ENCODE results near the gene CAMSAP1. TPM values are rescaled to one million over a fixed set of nuclear protein-coding genes. Genes with fewer than 3 reads are reported as not detected.

CAMSAP1 gene
- total and polyA plus RNA-seq, 2 donors from 2014 or later = 3.3 to 38.6 TPM

DNA sequence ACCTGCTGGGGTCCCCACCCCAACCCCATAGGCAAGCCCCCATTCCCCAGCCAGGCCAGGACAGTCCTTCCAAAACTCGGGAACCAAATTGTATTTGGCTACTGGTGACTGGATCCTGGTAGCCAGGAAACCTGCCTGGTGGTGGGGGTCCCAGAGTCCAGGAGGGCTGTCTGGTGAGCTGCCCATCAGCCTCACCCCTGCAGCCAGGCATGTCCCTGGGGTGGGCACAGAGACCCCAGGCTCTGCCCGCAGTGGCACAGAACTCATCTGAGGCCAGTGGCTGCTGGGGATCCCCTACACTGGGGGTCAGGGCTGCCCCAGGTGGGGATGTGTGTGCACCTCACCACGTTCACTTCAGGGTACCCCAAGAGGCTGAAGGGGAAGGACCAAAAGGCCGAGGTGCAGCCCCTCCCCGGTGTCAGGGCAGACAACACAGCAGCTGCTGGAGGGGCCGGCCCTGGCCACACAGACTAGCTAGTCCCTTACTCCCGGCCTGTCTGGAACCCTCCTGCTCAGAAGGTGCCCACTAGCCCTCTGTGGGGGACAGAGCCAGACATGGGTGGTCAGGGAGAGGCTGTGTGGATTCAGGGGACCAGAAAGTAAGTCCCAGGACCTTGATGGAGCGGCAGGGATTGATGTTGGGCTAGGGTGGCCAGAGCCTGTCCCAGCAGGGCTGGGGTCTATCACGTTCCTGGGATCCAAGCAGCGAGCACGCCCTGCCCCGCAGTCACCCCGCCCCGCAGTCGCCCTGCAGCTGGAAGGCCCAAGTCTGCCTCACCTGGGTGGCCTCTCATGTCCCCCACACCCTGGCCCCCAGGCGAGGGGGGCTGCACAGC, 113.9 kb downstream of the CAMSAP1 start:
- Histone ChIP-seq H3K9ac (ENCODE audit: low read length in 3 of 3) (no peak overlapping the region), H3K4me3 (ENCODE audit: low read length in 3 of 3) (no peak overlapping the region), H3K27ac (ENCODE audit: low read depth in 2 of 2, low read length in 2 of 2) (no peak overlapping the region), H3K36me3 (ENCODE audit: control insufficient read depth in 2 of 3, insufficient read depth in 3 of 3, low read length in 3 of 3) (no peaks in the 10 kb centered on the region), H3K27me3 (ENCODE audit: control insufficient read depth, insufficient read depth, low read length) (no peaks in the 10 kb centered on the region), H3K9me3 (ENCODE audit: control insufficient read depth in 2 of 3, insufficient read depth in 1 of 3, low read length in 3 of 3) (no peaks in the 10 kb centered on the region), H3K4me1 (ENCODE audit: control insufficient read depth in 2 of 3, insufficient read depth in 2 of 3, low read depth in 1 of 3, low read length in 3 of 3) (no peaks in the 10 kb centered on the region)
- intact Hi-C loops (cut with DNase I) = no loop called here
- FAIRE-seq (no peak), DNase-seq (no peak)
- TF ChIP-seq, protein P1, sequence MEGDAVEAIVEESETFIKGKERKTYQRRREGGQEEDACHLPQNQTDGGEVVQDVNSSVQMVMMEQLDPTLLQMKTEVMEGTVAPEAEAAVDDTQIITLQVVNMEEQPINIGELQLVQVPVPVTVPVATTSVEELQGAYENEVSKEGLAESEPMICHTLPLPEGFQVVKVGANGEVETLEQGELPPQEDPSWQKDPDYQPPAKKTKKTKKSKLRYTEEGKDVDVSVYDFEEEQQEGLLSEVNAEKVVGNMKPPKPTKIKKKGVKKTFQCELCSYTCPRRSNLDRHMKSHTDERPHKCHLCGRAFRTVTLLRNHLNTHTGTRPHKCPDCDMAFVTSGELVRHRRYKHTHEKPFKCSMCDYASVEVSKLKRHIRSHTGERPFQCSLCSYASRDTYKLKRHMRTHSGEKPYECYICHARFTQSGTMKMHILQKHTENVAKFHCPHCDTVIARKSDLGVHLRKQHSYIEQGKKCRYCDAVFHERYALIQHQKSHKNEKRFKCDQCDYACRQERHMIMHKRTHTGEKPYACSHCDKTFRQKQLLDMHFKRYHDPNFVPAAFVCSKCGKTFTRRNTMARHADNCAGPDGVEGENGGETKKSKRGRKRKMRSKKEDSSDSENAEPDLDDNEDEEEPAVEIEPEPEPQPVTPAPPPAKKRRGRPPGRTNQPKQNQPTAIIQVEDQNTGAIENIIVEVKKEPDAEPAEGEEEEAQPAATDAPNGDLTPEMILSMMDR (IDR thresholded peaks at IDR 0.05; ENCODE audit: borderline replicate concordance, extremely low read depth, insufficient read depth) = no peak

DNA sequence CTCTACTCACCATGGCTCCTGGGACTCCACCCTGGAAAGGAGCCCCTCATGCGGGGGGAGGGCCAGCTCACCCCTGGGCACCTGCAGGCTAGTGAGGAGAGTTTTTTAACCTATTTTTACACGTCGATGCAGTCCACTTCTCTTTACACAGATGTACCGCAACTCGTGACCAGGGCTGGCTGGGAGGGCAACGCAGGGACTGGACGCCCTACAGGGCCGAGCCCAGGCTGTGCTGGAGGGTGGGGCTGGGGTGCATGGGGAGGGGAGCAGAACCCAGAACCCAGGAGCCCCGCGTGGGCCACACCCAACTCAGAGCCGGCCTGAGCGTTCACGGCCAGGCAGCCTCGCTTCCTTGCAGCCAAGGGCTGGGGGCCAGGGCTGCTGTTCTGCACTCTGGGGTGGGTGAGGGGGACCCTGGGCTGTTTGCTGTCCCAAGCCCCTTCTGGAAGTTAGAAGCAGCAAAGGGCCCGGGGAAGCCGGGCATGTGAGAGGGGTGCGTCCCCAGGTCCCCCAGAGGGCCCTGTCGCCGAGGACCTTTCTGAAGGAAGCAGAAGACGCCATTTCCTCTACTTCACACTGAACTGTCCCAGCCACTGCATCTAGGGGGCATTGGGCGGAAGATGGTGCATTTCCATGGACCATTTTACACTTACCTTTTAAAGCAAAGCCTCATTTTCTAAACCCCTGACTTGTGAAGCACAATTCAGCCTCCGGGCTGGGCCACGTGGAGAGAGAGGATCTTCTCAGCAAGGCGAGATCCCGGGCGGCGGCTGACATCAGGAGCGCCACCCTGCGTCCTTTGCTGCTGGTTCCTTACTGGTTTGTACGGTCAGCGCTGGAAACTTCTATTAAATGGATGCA, 114.8 kb downstream of the CAMSAP1 start:
- Histone ChIP-seq H3K4me3 (ENCODE audit: low read length in 3 of 3) (no peak overlapping the region), H3K9me3 (ENCODE audit: control insufficient read depth in 2 of 3, insufficient read depth in 1 of 3, low read length in 3 of 3) (no peaks in the 10 kb centered on the region), H3K4me1 (ENCODE audit: control insufficient read depth in 2 of 3, insufficient read depth in 2 of 3, low read depth in 1 of 3, low read length in 3 of 3) (no peaks in the 10 kb centered on the region), H3K27me3 (ENCODE audit: control insufficient read depth, insufficient read depth, low read length) (no peaks in the 10 kb centered on the region), H3K9ac (ENCODE audit: low read length in 3 of 3) (no peak overlapping the region), H3K27ac (ENCODE audit: low read depth in 2 of 2, low read length in 2 of 2) (no peak overlapping the region), H3K36me3 (ENCODE audit: control insufficient read depth in 2 of 3, insufficient read depth in 3 of 3, low read length in 3 of 3) (no peaks in the 10 kb centered on the region)
- no peak for DNase-seq
- TF ChIP-seq, protein P1 (IDR thresholded peaks at IDR 0.05; ENCODE audit: borderline replicate concordance, extremely low read depth, insufficient read depth) = no peak
- no peak for FAIRE-seq
- intact Hi-C loops (cut with DNase I) = no loop called here

DNA sequence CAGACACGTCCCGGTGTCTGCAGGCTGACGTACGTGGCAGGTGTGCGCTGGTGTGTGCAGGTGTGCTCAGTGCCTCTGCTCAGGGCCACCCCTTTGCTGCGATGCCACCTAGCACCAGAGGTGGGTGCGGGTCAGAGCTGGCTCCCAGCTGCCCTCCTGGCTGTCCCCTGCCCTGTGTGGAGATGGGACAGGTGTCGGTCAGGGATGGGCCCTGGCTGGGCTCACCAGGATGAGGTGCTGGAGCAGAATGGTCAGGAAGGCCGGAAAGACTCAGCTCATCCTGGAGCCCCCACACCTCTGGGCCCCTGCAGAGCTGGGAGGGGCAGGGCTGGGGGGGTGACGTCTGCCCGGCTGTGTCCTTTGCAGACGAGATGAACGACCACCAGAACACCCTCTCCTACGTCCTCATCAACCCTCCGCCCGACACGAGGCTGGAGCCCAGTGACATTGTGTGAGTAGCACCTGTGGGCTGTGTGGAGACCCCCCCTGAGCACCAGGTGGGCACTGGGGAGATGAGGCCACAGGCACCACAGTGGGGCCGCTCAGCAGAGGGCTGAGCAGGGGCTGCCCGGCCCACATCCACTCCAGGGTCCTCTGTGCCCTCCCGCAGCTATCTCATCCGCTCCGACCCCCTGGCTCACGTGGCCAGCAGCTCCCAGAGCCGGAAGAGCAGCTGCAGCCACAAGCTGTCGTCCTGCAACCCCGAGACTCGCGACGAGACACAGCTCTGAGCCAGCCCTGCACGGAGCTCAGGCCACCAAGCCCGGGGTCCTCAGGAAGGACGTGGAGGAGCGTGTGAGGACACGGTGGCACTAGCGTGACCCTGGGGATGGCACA, 115.7 kb downstream of the CAMSAP1 start:
- no peak overlapping the region for H3K27ac ChIP-seq (ENCODE audit: low read depth in 2 of 2, low read length in 2 of 2)
- DNase-seq (no peak), FAIRE-seq (no peak)
- H3K4me1 ChIP-seq (ENCODE audit: control insufficient read depth in 2 of 3, insufficient read depth in 2 of 3, low read depth in 1 of 3, low read length in 3 of 3) = no peaks in the 10 kb centered on the region
- no peaks in the 10 kb centered on the region for H3K27me3 ChIP-seq (ENCODE audit: control insufficient read depth, insufficient read depth, low read length)
- TF ChIP-seq, protein P1 (IDR thresholded peaks at IDR 0.05; ENCODE audit: borderline replicate concordance, extremely low read depth, insufficient read depth) = no peak
- no peak overlapping the region for H3K9ac ChIP-seq (ENCODE audit: low read length in 3 of 3)
- no peaks in the 10 kb centered on the region for H3K36me3 ChIP-seq (ENCODE audit: control insufficient read depth in 2 of 3, insufficient read depth in 3 of 3, low read length in 3 of 3)
- intact Hi-C loops (cut with DNase I) = no loop called here
- H3K4me3 ChIP-seq (ENCODE audit: low read length in 3 of 3) = no peak overlapping the region
- H3K9me3 ChIP-seq (ENCODE audit: control insufficient read depth in 2 of 3, insufficient read depth in 1 of 3, low read length in 3 of 3) = no peaks in the 10 kb centered on the region
